ELR (cell line): ENCODE data around the gene PGM5.

ENCODE experiments used
- DNase-seq: peaks from one replicate; pipeline ENCODE4 v3.0.0-alpha.2; 2015; ENCODE audit warnings: low read depth

The PGM5 gene

DNA sequence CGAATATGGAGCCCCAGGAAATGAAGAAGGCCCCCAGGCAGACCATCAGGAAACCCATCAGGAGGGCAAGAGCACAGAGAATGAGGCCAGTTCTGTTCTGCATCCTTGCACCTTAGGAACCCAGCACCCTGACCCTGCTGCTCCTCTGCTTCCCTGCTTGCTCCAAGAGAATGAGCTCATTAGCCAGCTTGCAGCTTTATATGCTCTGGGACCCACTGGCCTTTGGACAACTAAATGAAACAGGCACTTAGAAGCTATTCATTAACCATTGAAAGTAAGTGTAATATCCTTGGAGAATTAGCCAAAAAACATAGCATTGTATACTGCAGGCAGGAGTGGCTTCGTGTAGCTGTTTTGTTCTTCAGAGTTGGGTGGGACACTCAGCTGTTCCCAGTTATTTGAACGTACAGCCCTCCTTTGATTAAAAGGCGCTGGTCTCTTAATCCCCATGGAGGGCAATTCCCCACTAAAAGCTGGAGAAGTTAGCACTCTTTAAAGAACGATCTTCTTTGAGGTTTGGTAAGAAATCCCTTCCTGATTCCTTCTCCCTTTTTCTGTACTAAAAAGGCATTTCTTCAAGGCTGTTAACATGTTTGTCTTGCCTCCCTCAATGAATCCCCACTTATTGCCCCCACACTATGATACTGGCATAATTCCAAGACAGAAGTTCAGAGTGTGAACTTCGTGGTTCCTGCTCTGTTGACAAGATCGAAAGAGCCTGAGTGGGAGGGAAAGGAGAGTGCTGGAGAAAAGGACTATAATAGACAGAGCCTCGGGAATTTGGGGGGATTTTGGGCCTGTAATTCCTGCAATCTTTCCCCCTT is 184.5 kb downstream of the PGM5 start, which contains the start of gene TMEM252:
Gene TMEM252 (minus strand): TSS at position 172 of the 824 bp plus-strand sequence. CDS start 69 bp downstream, at position 103.
- DNase-seq = no peak

- DNase-seq = no peak
Observed at GRCh38 chr9:68541568-68541967, 185.2 kb downstream of the PGM5 start.

GRCh38 chr9:68545033-68545705 is 188.8 kb downstream of the PGM5 start:
- no peak for DNase-seq

DNA sequence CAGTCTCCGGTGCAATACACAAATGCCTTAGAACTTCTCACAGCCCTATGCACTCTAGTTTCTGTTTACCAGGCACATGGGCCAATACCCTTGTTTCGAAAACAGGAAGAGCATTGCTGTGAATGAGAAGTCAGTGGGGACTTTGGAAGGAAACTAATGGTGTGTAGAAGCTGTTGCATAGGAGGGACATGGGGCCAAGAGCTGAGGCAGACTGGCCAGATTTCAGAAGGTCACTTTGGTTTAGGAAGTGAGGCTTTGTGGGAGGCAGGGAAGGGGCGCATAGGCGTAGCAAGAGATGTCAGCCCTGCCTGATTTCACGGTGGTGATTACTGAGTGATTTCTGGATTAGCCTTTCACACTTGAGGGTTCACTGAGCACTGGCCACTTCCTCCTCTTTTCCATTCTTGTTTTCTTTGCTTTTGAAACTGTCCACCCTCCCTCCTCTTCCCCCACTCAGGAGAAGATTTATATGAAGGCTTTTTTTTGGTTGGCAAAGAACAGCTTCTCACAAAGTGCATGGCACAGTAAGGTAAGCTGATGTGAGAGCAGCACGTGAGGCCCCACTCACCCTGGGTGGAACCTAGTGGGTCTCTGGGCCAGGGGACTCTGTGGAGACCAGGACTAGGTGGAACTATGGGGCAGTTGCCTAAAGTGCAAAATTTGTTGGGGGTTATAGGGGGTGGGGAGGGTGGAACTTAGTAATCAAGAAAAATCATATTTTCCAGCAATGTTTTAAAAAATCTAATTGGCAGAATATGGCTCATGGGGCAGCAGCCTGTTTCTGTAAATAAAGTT is 190.4 kb downstream of the PGM5 start:
- DNase-seq = no peak

- DNase-seq = no peak
Observed at GRCh38 chr9:68547417-68547816, 191.0 kb downstream of the PGM5 start.

GRCh38 chr9:68548241-68548640 is 191.8 kb downstream of the PGM5 start:
- DNase-seq = no peak

- no peak for DNase-seq
Observed at GRCh38 chr9:68551191-68551590, 194.8 kb downstream of the PGM5 start.

- DNase-seq = peak; percentile 69
Observed at GRCh38 chr9:68552700-68553476, 196.5 kb downstream of the PGM5 start.

- DNase-seq = no peak
Observed at GRCh38 chr9:68555437-68556150, 199.2 kb downstream of the PGM5 start.

DNA sequence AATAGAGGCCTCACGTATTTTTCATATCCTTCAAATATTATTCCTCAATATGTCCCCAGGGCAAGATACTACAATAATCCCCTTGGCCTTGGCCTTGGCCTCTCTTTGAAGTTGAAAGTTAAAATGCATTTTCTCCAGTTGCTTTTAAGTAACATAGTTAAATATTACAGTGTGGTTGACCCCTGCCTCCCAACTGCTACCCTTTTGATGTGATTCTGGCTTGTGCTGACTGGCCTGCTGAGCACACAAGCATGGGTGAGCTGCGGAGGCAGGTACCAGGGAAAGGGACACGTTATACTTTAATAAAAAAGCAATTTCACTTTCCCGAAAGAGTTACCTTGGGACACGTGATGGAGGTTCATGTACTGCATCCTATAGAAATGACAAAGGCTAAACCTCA is 202.1 kb downstream of the PGM5 start:
- no peak for DNase-seq

GRCh38 chr9:68560071-68560844 is 203.8 kb downstream of the PGM5 start:
- peak; percentile 26 for DNase-seq

DNA sequence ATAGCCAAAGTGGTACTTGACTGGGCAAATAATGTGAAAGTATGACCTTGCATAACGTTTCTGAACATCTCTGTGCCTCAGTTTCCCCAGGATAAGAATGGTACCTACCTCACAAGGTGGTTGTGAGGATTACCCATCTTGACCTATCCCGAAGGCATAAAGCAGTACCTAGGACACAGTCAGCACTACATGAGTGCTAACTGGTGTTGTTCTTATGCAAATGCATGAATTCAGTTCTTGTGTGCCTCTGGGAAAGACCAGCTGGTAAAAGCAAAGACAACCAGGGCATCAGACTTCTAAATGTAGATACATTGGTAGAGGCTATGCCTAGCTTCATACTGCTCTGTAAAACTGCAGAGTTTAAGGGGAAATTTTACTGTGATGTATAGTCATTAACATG is 206.1 kb downstream of the PGM5 start:
- DNase-seq = no peak

DNA sequence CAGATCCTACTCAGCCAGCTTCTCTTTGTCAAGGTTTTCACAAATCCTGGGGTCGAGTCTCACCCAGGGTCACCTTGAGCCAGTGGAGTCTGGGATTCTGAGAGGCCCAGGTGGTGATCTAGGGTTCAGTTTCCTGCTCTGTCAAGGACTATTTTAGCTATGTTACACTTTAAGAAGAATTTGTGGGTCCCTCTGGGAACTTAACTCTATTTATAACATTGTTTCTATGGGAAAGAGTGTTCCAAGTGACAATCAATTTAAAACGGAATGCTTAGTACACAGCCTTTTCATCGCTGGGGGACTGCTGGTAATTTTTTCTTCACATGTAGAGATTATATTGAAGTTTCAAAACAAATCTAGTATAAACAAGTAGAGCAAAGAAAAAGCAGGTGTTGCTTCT is 211.2 kb downstream of the PGM5 start:
- no peak for DNase-seq

- DNase-seq = peak; percentile 13
Observed at GRCh38 chr9:68574150-68574549, 217.7 kb downstream of the PGM5 start.

DNA sequence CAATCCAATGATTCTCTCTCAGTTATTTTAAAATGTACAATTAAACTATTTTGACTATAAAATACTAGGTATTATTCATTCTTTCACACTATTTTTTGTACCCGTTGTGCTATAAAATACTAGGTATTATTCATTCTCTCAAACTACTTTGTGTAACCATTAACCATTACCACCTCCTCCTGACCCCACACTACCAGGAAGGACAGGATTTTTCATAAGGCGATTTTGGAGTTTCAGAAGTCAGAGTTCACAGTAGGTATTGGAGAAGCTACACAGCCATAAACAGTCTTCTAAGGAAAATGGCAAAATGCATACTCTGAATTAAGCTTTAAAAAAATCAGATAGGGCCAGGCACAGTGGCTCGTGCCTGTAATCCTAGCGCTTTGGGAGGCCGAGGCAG is 219.4 kb downstream of the PGM5 start:
- DNase-seq = no peak

- no peak for DNase-seq
Observed at GRCh38 chr9:68577774-68578591, 221.6 kb downstream of the PGM5 start.
